ENCODE results near the gene SIK1.

Gene SIK1

GRCh38 chr21:43367296-43367695 is 59.6 kb downstream of the SIK1 start:
- no peak for DNase-seq (ENCODE audit: low spot score)

GRCh38 chr21:43366656-43367055 is 60.3 kb downstream of the SIK1 start:
- DNase-seq (ENCODE audit: low spot score), result no peak

GRCh38 chr21:43365611-43366426 is 61.1 kb downstream of the SIK1 start:
- no peak for DNase-seq (ENCODE audit: low spot score)

GRCh38 chr21:43364851-43365424 is 62.0 kb downstream of the SIK1 start:
- DNase-seq (ENCODE audit: low spot score), result no peak
